Activated CD4-positive, alpha-beta T cell treated with anti-CD3 and anti-CD28 coated beads for 1 hour (primary cell): ENCODE results near the gene MOSMO.
"Not testable (repeated sequence)": the region's sequence is repeated elsewhere in the genome, so short reads cannot be mapped to it uniquely, and the experiment has no call there.

Source experiments
- DNase-seq: peaks from one replicate; pipeline ENCODE4 v3.0.0-alpha.2; 2020

MOSMO gene

GRCh38 chr16:22098405-22099255, 90.7 kb downstream of the MOSMO start:
- no peak for DNase-seq

GRCh38 chr16:22099256-22099975, 91.5 kb downstream of the MOSMO start:
- DNase-seq = no peak

GRCh38 chr16:22103441-22103840, 95.5 kb downstream of the MOSMO start:
- no peak for DNase-seq

- no peak for DNase-seq
Measured at GRCh38 chr16:22109258-22109898, 101.5 kb downstream of the MOSMO start.

- DNase-seq = not testable (repeated sequence)
Measured at GRCh38 chr16:22111629-22112028, 103.7 kb downstream of the MOSMO start.

- no peak for DNase-seq
Measured at GRCh38 chr16:22116095-22116700, 108.3 kb downstream of the MOSMO start.

GRCh38 chr16:22117609-22118008, 109.7 kb downstream of the MOSMO start:
- no peak for DNase-seq

GRCh38 chr16:22120440-22120839, 112.5 kb downstream of the MOSMO start:
- no peak for DNase-seq

- DNase-seq = no peak
Measured at GRCh38 chr16:22122239-22122638, 114.3 kb downstream of the MOSMO start.

- no peak for DNase-seq
Measured at GRCh38 chr16:22123146-22123545, 115.2 kb downstream of the MOSMO start.

- DNase-seq = no peak
Measured at GRCh38 chr16:22123759-22124490, 116.0 kb downstream of the MOSMO start.

- DNase-seq = no peak
Measured at GRCh38 chr16:22124583-22125284, 116.8 kb downstream of the MOSMO start.

- no peak for DNase-seq
Measured at GRCh38 chr16:22126037-22126558, 118.2 kb downstream of the MOSMO start.

- DNase-seq = not testable (repeated sequence)
Measured at GRCh38 chr16:22128537-22128936, 120.6 kb downstream of the MOSMO start.

- DNase-seq = no peak
Measured at GRCh38 chr16:22130528-22130927, 122.6 kb downstream of the MOSMO start.

GRCh38 chr16:22132801-22133200, 124.9 kb downstream of the MOSMO start:
- no peak for DNase-seq
